ENCODE data around the gene KLHL41. TPM values are rescaled to one million over a fixed set of nuclear protein-coding genes. Genes with fewer than 3 reads are reported as not detected.
A peak's percentile ranks its signal among the peaks of the same experiment; 100 is the strongest.

KLHL41 gene
- total and polyA plus RNA-seq, 2 of the 13 experiments (the other 11 are each of a cell fraction or from before 2014, with no cell fraction given): 0.07 to 0.31 TPM

- TF ChIP-seq ZNF710 (CRISPR knock-in tag; IDR thresholded peaks at IDR 0.05; ENCODE audit: borderline replicate concordance) (peak; percentile 73; the same call in 1 of the 2 replicates), MTA3 (CRISPR knock-in tag; IDR thresholded peaks at IDR 0.05) (no peak), ZNF256 (CRISPR knock-in tag; conservative IDR thresholded peaks at IDR 0.05) (0 out of 2 replicates have a peak, but pooled peaks have one; percentile 24), ZBTB43 (CRISPR knock-in tag; conservative IDR thresholded peaks at IDR 0.05) (peak; percentile 54; the same call in 1 of the 2 replicates), ZNF510 (CRISPR knock-in tag; IDR thresholded peaks at IDR 0.05; ENCODE audit: low read depth) (no peak), GATAD1 (CRISPR knock-in tag; IDR thresholded peaks at IDR 0.05) (peak; percentile 83), GATA4 (IDR thresholded peaks at IDR 0.05; ENCODE audit: borderline replicate concordance, low read depth) (no peak; the same call in 1 of the 2 replicates), UBTF (CRISPR knock-in tag; IDR thresholded peaks at IDR 0.05) (peak; percentile 99), ZNF639 (CRISPR knock-in tag; conservative IDR thresholded peaks at IDR 0.05) (0 out of 2 replicates have a peak, but pooled peaks have one; percentile 47), SATB2 (CRISPR knock-in tag; IDR thresholded peaks at IDR 0.05) (no peak), ZNF276 (CRISPR knock-in tag; IDR thresholded peaks at IDR 0.05; ENCODE audit: low read depth) (no peak; the same call in none of the 2 replicates), THAP7 (CRISPR knock-in tag; IDR thresholded peaks at IDR 0.05) (0 out of 2 replicates have a peak, but pooled peaks have one; percentile 53), ZNF317 (CRISPR knock-in tag; IDR thresholded peaks at IDR 0.05) (peak; percentile 87), RARA (CRISPR knock-in tag; IDR thresholded peaks at IDR 0.05) (peak; percentile 40), NKX3-1 (CRISPR knock-in tag; IDR thresholded peaks at IDR 0.05) (no peak)
These were observed 30.0 kb upstream of the KLHL41 start, which contains the start of gene BBS5 (continued) for GRCh38 chr2:169479257-169480078.

Measured in HepG2 (cell line).